Tongue (tissue), 2 donors: ENCODE results near the gene CELF6. TPM values are rescaled to one million over a fixed set of nuclear protein-coding genes. Genes with fewer than 3 reads are reported as not detected.
"Not testable (repeated sequence)": the region's sequence is repeated elsewhere in the genome, so short reads cannot be mapped to it uniquely, and the experiment has no call there.

ENCODE experiments used
- DNase-seq: peaks from one replicate; pipeline ENCODE4 v3.0.0-alpha.2; 2015
- total RNA-seq: library from RNA; depleted of rRNA; stranded (reverse); fragments of >200 nt; gene quantifications from one replicate; pipeline ENCODE4 v1.2.3, GENCODE V29; 2014

The CELF6 gene
- total RNA-seq, 1 donor from 2014 or later: 1.3 TPM

GRCh38 chr15:72315706-72316370 is 4.1 kb downstream of the CELF6 start:
- DNase-seq: peak; percentile 62

DNA sequence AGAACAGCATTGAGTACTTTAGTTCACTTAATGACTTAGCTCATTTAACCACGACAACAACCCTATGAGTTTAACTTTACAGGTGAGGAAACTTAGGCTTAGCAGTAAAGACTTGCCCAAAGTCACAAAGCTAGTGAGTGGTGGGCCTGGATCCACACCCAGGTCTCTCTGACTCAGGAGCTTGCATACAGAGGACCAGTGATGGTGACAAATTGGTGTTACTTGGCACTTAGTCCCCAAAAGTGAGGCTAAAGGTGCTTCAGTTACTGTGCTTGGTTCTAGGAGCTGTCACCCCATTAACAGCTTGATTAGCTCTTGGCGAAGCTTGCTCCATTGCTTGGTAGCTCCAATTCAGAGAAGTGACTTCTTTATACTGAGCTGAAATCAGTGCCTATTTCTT is 6.1 kb downstream of the CELF6 start:
- DNase-seq: no peak

GRCh38 chr15:72313448-72313840 is 6.5 kb downstream of the CELF6 start:
- DNase-seq: no peak

DNA sequence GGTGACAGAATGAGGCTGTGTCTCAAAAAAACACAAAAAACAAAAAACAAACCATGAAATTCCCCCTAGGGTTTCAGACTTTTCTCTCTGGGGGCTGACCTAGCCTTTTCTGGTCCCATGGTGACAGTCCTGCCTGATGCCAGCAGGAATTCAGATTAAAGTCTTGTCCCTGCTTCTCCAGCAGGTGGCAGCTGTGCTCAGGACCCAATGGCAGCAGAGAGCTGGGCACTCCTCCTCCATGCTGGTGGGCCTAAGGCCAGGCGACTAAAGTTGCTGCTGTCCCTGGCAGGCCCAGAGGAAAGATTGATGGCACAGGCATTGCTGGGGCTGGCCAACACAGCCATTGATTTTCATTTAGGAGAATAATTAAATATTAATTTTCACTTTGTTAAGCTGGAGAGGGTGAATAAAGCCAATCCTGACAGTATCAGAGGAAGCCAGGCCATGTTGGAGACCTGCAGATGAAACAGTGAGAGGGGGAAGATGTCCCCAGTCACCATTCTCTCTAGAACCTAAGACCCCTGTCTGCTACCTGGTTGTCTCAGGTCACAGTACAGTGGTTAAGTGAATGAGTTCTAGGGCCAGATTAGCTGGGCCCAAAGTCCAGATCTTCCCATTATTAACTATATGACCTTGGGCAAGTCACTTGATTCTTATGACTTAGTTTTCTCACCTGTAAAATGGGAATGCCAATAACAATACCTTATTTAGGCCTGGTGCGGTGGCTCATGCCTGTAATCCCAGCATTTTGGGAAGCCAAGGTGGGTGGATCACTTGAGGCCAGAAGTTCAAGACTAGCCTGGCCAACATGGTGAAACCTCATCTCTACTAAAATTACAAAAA is 7.1 kb downstream of the CELF6 start:
- peak; percentile 67 for DNase-seq

DNA sequence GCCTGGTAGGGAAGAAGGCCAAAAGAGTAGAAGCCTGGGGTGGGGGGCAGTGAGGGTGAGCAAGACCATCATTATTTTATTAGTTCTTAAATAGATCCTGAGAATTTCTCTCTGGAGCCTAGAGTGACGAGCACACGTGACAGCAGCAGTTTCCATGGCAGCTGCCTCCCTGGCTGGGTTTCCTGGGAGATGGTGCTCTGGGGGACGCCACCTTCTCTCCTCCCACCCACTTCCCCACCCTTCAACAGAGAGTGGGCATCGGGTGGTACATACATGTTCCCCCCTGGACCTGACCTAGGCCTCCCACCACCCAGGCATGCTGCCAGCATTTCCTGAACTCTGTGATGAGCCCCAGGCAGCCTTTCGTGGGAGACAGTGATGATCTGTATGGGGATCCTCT is 12.9 kb downstream of the CELF6 start:
- no peak for DNase-seq

GRCh38 chr15:72306211-72306785 is 13.7 kb downstream of the CELF6 start:
- DNase-seq: peak; percentile 23

- DNase-seq: no peak
These were observed 15.4 kb downstream of the CELF6 start for GRCh38 chr15:72304596-72304995.

DNA sequence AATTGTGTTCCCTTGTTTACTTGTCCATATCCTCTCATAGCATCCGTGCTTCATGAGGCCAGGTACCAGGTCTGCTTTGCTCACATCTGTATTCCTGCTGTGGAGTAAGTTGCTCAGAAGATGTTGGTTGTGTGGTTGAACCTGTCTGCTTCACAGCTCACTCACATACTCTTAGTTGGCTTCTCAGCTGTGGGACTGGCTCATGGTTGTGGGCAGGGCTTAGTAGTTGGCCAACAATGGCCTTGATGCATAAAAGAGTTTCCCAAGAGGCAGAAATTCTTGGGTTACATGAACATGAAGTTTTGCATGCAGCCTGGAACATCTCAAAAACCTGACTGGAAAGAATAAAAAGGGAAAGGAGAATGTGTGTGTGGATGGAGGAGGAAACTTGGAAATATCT is 17.0 kb downstream of the CELF6 start:
- DNase-seq: no peak

GRCh38 chr15:72289597-72290325 is 30.2 kb downstream of the CELF6 start:
- no peak for DNase-seq

DNA sequence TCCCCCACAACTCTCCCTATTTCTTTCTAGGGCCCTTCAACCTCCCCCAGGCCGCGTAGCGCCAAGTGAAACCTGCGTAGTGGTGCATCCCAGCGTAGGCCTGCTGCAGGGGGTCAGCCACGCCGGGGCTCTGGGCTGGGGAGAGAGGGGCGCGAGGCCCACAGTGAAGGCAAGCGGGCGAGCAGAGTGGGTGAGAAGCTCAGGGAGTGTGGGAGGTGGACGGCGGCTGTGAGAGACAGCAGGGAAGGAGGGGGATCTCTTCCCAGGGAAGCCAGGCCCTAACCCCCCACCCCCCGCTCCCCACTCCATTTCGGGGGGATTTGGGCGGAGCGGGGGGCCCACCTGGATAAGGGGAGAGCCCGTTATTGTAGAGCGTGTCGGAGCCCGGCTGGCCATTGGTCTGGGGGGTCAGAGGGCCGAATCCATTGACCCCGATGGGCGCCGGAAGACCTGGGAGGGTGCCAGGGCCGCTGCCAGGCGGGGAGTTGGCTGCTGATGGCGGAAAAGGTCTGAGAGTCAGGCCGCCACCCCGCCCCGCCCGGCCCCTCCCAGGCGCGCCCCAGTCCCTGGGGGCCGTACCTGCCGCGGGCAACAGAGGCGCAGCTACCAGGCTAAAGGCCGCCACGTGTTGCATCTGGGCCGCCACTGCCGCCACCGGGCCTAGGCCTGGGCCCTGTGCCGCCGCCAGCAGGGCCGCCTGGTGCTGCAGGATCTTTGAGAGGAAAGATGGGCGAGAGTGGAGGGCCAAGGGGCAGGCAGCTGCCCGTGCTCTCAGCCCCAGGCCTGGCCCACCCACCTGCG is 31.0 kb downstream of the CELF6 start:
- no peak for DNase-seq

- DNase-seq: peak; percentile 19
These were observed 33.9 kb downstream of the CELF6 start for GRCh38 chr15:72285927-72286516.

GRCh38 chr15:72285402-72285801 is 34.6 kb downstream of the CELF6 start:
- no peak for DNase-seq

- no peak for DNase-seq
These were observed 35.2 kb downstream of the CELF6 start for GRCh38 chr15:72284781-72285180.

- no peak for DNase-seq
These were observed 38.2 kb downstream of the CELF6 start for GRCh38 chr15:72281713-72282112.

GRCh38 chr15:72280751-72281150 is 39.2 kb downstream of the CELF6 start:
- no peak for DNase-seq

DNA sequence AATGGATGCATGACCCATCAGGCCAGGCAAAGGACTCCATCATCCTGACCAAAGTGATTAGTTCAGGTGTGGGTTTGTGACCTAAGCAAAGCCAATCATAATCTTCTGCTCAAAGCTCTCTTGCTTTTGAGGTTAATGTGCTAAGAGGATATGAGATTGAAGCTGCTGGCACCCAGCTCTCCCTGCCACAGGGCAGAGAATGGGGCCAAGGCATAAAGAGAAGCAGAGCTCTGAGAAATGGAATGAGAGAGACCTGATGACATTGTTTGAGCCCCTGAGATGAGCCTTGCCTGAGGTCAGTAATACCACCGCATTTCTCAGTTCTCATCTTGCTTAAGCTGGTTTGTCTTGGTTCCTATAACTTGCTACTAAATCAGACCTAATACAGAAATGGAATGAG is 41.2 kb downstream of the CELF6 start:
- DNase-seq: no peak

- no peak for DNase-seq
These were observed 43.6 kb downstream of the CELF6 start for GRCh38 chr15:72276326-72276700.

DNA sequence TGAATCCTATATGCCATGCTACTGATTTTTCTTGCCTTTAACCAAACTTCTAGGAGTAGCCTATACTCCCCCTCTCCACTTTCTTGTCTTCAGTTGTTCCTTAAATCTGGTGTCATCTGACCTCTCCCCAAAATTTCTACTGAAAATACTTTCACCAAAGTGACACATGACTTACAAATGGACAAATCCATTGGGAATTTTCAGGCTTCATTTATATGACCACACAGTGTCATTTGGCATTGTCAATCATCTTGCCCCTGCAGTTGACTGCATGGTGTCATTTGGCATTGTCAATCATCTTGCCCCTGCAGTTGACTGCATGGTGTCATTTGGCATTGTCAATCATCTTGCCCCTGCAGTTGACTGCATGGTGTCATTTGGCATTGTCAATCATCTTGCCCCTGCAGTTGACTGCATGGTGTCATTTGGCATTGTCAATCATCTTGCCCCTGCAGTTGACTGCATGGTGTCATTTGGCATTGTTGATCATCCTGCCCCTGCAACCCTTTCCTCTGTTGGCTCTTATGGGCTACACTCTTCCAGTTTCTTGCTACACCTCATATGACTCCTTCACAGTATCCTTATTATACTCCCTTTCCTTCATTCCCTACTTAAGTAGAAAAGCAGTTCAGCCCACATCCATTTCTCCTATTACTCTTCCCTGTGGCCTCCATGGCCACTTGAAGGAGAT is 44.2 kb downstream of the CELF6 start:
- not testable (repeated sequence) for DNase-seq

GRCh38 chr15:72272997-72273352 is 47.0 kb downstream of the CELF6 start:
- no peak for DNase-seq

- peak; percentile 99 for DNase-seq
These were observed 47.6 kb downstream of the CELF6 start, which contains the start of gene PARP6 for GRCh38 chr15:72272213-72272996. PARP6 (minus strand) TSS chr15:72272554; CDS start chr15:72267477, 5,077 bp downstream.
